ENCODE data around the gene MFSD12. TPM values are rescaled to one million over a fixed set of nuclear protein-coding genes. Genes with fewer than 3 reads are reported as not detected.

Gene MFSD12
- total RNA-seq, 4 donors from 2014 or later: 22.1 to 94.1 (median 42.2) TPM

GRCh38 chr19:3536429-3537100 lies 20.8 kb downstream of the MFSD12 start:
- no peak for TF ChIP-seq CTCF (IDR thresholded peaks at IDR 0.05)
- no peak for TF ChIP-seq POLR2A (IDR thresholded peaks at IDR 0.05)
- TF ChIP-seq POLR2AphosphoS5 (IDR thresholded peaks at IDR 0.05): no peak
- TF ChIP-seq EP300 (IDR thresholded peaks at IDR 0.05): no peak
- Histone ChIP-seq H3K27ac (peak overlapping the region in 3 of 4 donors; percentile 37 to 66 (median 42)), H3K36me3 (peaks cover 0 to 67% of the 10 kb centered on the region in 2 donors), H3K27me3 (no peaks in the 10 kb centered on the region), H3K4me3 (peak overlapping the region in 1 of 2 donors; percentile 16), H3K4me1 (peaks cover 0 to 28% (median 0%) of the 10 kb centered on the region in 3 donors), H3K9me3 (no peaks in the 10 kb centered on the region)
- WGBS, 2 donors (ENCODE audit: low coverage in 1 of 2): no CpG with 5 or more reads among the region's 27 CpGs
- ATAC-seq: peak; percentile 42

GRCh38 chr19:3535981-3536380 lies 21.4 kb downstream of the MFSD12 start:
- no peaks in the 10 kb centered on the region for H3K9me3 ChIP-seq
- TF ChIP-seq POLR2A (IDR thresholded peaks at IDR 0.05): no peak
- TF ChIP-seq CTCF (IDR thresholded peaks at IDR 0.05): no peak
- no peak for TF ChIP-seq EP300 (IDR thresholded peaks at IDR 0.05)
- TF ChIP-seq POLR2AphosphoS5 (IDR thresholded peaks at IDR 0.05): no peak
- peaks cover 0 to 72% of the 10 kb centered on the region in 2 donors for H3K36me3 ChIP-seq
- no peak overlapping the region for H3K4me3 ChIP-seq
- peak overlapping the region in 3 of 4 donors; percentile 3 to 66 (median 37) for H3K27ac ChIP-seq
- peaks cover 0 to 28% (median 0%) of the 10 kb centered on the region in 3 donors for H3K4me1 ChIP-seq
- ATAC-seq: no peak
- 80% methylated on average over 1 of the region's 10 CpGs; no CpG with 5 or more reads in 1 of the 2 donors for WGBS, 2 donors (ENCODE audit: low coverage in 1 of 2)
- H3K27me3 ChIP-seq: no peaks in the 10 kb centered on the region

GRCh38 chr19:3535563-3535965 lies 21.8 kb downstream of the MFSD12 start:
- peak overlapping the region in 2 of 4 donors; percentile 37 to 66 for H3K27ac ChIP-seq
- no peak overlapping the region for H3K4me3 ChIP-seq
- 100% methylated on average over 2 of the region's 14 CpGs; no CpG with 5 or more reads in 1 of the 2 donors for WGBS, 2 donors (ENCODE audit: low coverage in 1 of 2)
- ATAC-seq: no peak
- H3K4me1 ChIP-seq: peaks cover 0 to 28% (median 0%) of the 10 kb centered on the region in 3 donors
- no peaks in the 10 kb centered on the region for H3K9me3 ChIP-seq
- peaks cover 0 to 77% of the 10 kb centered on the region in 2 donors for H3K36me3 ChIP-seq
- H3K27me3 ChIP-seq: no peaks in the 10 kb centered on the region
- no peak for TF ChIP-seq CTCF (IDR thresholded peaks at IDR 0.05)
- TF ChIP-seq POLR2AphosphoS5 (IDR thresholded peaks at IDR 0.05): no peak
- no peak for TF ChIP-seq EP300 (IDR thresholded peaks at IDR 0.05)
- no peak for TF ChIP-seq POLR2A (IDR thresholded peaks at IDR 0.05)

GRCh38 chr19:3535235-3535535 lies 22.2 kb downstream of the MFSD12 start:
- Histone ChIP-seq H3K4me1 (peaks cover 0 to 28% (median 0%) of the 10 kb centered on the region in 3 donors), H3K36me3 (peaks cover 0 to 80% of the 10 kb centered on the region in 2 donors), H3K9me3 (no peaks in the 10 kb centered on the region), H3K27ac (no peak overlapping the region), H3K4me3 (no peak overlapping the region), H3K27me3 (no peaks in the 10 kb centered on the region)
- TF ChIP-seq CTCF (IDR thresholded peaks at IDR 0.05) (no peak), EP300 (IDR thresholded peaks at IDR 0.05) (no peak), POLR2AphosphoS5 (IDR thresholded peaks at IDR 0.05) (no peak), POLR2A (IDR thresholded peaks at IDR 0.05) (no peak)
- no peak for ATAC-seq
- WGBS, 2 donors (ENCODE audit: low coverage in 1 of 2): 100% methylated on average over 2 of the region's 9 CpGs; no CpG with 5 or more reads in 1 of the 2 donors

Data from gastroesophageal sphincter (tissue), 4 donors.